ENCODE measurements around the gene M1AP. TPM values are rescaled to one million over a fixed set of nuclear protein-coding genes. Genes with fewer than 3 reads are reported as not detected.
"Not testable (repeated sequence)": the region's sequence is repeated elsewhere in the genome, so short reads cannot be mapped to it uniquely, and the experiment has no call there.

M1AP gene
- total RNA-seq, 1 experiment from 2014 or later: not detected

DNA sequence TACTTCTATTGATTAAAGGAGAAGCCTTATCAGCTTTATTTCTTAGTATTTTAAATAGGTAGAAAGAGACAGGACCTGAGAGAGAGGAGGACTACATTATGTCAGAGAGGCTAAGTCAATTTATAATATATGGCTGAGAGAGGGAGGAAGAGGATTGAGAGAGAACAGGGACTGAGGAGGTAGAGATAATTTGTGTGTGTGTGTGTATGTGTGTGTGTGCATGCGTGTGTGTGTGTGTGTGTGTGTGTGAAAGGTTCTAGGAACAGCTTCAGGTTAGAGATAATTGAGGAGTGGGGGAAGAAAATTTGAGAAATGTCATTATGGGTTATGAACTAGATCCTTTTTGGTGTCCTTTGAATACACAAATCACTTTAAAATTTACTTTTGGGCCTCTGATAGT is 78.4 kb downstream of the M1AP start:
- no peak for DNase-seq (ENCODE audit: extremely low read depth, low read depth)

DNA sequence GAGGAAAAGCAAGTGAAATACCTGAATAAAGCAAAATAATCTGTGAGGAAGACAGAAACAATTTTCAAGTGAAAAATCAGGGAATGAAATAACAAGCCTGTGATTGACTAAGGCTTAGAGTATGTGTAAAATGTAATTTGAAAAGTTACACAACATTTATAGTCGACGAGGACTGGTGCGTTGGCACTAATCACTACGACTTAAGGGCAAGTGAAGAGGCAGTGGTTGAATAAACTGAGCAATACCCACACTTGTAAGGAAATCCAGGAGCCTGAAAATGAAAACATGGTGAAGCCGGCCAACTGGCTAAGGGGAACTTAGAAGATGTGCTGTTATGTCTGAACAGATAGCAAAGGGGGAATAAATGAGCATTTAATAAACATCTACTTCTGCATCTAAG is 80.2 kb downstream of the M1AP start:
- peak; percentile 73 for DNase-seq (ENCODE audit: extremely low read depth, low read depth)

DNA sequence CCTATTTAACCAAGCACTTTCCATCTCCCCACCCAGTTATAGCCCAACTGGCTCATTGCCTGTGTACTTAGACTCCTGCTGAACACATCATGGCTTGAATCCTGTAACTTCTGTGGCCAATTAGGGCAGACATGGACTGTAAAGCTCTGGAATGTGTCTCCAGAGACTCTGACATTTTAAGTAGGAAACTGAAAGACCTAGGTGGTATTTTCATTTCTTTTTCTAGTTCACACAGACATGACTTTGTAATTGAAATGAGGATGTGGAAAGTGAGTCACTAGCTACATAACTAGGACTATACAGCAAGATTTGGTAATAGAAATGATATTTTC is 81.4 kb downstream of the M1AP start:
- DNase-seq (ENCODE audit: extremely low read depth, low read depth): peak; percentile 78

DNA sequence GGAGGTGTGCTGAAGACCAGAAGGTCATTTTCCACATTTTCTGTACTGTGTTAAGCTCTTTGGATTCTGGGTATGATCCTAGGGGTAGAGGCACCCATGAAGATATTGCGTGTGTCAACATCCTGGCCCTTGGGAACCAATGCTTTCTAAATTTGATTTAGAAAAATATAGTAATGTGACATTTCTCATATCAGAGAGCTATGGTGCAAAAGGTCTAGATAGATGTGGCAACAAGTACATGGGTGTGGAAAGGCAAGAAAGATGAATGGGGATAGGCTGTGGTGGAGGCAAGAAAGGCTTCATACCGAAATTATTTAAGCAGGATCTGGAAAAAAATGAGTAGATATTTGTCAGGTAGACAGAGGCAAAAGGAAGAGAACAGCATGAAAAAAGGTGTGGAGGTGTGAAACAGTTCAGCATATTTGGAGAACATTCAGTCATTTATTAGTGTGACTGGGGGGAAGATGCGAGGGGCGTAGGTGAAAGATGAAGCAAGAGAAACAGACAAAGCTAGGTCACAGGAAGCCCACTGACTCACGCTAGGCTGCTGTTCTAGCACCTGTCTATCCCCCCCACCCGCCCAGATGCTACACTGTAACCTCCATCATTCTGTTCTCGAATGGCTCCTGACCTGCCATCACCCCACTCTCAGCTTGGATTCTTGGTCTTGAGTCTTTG is 81.9 kb downstream of the M1AP start:
- no peak for DNase-seq (ENCODE audit: extremely low read depth, low read depth)

DNA sequence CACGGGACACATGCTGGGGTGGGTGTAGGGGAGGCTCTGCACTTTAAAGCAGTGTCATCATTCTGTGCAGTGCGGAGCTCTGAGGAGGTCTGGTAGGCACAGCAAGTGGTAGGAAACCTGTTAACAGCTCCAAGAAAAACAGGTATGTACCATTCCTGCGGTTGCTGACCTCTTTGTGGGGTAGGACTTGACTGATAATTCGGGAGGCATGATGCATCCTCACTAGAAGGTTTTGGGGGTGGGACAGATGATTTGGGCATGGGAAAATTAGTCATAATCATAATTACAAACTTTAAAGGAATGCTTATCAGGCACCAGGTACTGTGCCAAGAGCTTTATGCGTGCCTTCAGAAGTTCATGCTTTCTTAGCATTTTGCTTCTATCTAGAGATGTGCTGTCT is 83.9 kb downstream of the M1AP start:
- no peak for DNase-seq (ENCODE audit: extremely low read depth, low read depth)

DNA sequence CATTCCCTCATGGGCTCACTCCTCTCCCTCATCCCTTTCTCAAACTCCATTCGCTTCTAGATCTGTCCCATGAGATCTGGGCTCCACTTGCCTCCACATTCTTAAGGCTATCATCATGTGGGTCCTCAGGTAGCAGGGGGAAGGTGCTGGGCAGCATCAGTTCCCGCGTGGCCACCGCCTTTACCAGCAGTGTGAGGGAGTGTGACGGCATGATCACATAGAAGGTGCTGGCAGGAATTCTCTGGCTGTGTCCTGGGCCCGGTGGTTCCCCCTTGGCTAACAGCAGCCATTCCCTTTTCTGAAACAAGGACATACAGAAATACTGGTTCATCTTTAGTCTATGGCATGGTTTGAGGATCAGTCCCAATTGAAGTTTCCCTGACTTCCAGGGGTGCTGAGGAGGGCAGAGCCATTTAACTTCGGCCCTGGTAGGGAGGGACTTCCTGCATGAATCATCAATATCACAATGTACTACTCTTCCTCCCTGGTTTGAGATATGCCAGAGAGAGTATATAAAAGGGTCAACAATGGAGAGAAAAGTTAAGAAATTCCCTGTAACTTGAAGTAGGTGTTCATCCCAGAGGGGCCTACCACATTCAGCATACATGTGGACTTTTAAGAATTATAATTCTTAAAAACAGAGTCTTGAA is 85.9 kb downstream of the M1AP start:
- no peak for DNase-seq (ENCODE audit: extremely low read depth, low read depth)

DNA sequence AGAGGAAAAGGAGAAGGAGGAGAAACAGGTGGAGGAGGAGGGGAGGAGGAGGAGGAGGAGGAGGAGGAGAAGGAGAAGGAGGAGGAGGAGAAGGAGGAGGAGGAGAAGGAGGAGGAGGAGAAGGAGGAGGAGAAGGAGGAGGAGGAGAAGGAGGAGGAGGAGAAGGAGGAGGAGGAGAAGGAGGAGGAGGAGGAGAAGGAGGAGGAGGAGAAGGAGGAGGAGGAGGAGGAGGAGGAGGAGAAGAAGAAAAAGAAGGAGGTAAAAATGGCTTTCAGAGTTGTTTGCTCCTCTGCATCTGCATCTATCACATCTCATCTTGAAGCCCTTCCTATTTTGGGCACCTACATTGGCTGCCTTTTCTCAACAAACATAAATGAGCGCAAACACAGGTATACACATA is 87.1 kb downstream of the M1AP start:
- DNase-seq (ENCODE audit: extremely low read depth, low read depth): not testable (repeated sequence)

DNA sequence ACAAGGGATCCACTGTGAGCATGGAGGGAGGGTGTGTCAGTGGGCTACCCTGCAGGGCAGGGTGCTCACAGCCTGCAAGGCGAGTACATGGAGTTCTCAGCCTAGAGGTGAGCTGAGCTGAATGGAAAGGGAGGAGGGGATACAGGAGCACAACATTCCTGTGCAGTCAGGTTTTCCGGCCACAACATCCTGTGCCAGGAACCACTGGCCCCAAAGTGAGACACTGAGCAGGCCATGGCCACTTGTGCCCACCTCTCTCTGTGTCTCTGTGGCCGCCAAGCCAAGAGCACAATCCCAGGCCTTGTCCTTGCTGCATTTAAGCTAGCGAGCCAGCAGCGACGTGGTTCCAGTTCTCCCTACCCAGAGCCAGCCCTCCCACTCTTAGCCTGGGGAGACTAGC is 87.5 kb downstream of the M1AP start:
- DNase-seq (ENCODE audit: extremely low read depth, low read depth): no peak

DNA sequence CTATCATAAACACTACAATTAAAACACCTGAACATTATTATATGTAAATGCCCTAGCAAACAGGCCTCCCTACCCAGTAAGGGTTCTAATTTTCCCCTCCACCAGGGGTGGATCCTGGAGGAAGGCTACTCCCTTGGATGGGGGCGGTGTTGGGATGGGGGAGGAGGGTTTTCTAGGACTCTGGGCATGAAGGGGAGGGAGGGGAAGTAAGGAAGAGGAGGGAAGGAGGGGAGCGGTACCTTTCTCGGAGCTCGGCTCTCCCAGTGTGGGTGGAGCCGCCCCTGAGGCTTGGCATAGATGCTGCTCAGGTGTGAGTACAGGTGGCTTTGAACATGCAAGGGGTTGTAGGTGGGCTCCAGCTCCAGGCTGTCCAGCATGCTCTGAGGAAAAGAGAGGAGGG is 88.2 kb downstream of the M1AP start:
- DNase-seq (ENCODE audit: extremely low read depth, low read depth): no peak

DNA sequence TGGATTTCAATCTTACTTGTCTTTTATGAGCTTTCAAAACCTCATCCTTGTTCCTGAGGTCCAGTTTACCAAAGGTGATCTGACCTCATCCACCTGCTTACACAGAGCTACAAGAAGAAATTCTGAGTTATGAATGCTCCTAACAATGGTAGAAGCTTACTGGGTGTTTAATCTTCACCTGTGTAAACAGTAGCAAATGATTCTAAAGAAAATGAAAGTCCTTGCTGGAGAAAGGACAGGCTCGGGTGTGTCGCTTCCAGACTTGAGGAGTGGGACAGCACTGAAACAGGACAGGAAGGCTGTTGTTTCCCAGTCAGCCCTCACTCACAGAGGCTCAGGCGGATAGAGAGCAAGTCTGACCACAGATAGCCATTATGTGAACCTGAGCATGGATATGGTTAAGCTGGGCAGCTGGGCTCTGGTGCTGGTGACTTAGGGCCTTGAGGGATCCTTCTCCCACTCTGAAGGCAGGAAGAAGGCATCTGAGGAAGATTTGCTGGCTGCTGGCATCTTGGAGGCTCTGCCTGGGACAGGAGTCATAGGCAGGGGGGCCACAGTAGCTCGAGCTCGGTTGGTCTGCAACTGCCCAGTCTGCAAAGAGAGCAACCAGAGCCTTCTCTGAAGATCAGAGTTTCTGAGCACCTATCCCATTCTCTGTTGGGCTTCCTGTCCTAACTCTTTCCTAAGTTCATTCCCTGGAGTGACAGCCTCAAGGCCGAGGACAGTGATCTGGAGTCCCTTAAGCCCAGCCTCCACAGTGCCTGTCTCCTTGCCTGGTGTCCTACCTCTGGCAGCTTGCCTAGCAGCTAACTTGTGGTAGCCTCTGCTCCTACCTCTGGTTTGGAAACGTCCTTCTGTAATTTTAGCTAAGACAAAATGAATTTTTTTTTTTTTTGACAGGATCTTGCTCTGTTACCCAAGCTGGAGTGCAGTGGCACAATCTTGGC is 89.6 kb downstream of the M1AP start:
- no peak for DNase-seq (ENCODE audit: extremely low read depth, low read depth)

DNA sequence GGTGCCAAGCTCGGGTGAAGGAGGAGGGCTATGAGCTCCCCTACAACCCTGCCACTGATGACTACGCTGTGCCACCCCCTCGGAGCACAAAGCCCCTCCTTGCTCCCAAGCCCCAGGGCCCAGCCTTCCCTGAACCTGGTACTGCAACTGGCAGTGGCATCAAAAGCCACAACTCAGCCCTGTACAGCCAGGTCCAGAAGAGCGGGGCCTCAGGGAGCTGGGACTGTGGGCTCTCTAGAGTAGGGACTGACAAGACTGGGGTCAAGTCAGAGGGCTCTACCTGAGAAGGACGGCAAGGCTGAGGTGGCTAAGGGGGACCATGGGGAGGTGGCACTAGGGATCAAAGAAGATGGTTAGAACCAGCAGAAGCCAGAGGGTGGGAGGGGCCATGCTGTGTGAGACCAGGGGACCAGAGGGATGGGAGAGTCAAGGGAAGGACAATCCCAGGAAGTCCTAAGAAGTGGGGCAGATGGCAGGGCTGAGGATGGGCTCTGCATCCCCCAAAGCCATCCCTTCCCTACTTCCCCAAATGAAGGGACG is 91.2 kb downstream of the M1AP start:
- DNase-seq (ENCODE audit: extremely low read depth, low read depth): no peak

DNA sequence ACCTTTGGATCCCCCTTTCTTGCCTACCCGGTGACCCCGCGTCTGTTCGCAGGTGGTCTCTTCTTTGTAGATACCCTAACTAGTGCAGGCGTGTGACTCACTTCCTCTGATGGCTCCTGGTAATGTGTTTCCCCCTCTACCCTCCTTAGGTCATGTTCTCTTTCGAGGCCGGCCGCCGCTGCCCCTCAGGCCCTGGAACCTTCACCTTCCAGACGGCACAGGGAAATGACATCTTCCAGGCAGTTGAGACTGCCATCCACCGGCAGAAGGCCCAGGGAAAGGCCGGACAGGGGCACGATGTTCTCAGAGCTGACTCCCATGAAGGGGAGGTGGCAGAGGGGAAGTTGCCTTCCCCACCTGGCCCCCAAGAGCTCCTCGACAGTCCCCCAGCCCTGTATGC is 92.0 kb downstream of the M1AP start:
- DNase-seq (ENCODE audit: extremely low read depth, low read depth): no peak

DNA sequence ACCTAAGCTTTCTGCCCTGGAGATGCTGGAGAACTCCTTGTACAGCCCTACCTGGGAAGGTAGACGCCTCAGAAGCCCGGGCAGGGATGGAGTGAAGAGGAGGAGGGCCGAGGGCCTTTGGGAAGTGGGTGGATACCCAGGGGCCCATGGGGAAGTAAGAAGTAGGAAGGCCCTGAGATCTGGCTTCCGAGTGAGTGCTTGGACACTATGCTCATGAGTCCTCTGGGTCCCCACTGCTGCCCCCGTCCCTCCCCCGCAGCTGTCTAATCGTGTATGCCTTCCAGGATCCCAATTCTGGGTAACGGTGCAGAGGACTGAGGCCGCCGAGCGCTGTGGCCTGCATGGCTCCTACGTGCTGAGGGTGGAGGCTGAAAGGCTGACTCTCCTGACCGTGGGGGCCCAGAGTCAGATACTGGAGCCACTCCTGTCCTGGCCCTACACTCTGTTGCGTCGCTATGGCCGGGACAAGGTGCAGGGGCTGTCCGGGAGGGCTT is 92.5 kb downstream of the M1AP start:
- no peak for DNase-seq (ENCODE audit: extremely low read depth, low read depth)

DNA sequence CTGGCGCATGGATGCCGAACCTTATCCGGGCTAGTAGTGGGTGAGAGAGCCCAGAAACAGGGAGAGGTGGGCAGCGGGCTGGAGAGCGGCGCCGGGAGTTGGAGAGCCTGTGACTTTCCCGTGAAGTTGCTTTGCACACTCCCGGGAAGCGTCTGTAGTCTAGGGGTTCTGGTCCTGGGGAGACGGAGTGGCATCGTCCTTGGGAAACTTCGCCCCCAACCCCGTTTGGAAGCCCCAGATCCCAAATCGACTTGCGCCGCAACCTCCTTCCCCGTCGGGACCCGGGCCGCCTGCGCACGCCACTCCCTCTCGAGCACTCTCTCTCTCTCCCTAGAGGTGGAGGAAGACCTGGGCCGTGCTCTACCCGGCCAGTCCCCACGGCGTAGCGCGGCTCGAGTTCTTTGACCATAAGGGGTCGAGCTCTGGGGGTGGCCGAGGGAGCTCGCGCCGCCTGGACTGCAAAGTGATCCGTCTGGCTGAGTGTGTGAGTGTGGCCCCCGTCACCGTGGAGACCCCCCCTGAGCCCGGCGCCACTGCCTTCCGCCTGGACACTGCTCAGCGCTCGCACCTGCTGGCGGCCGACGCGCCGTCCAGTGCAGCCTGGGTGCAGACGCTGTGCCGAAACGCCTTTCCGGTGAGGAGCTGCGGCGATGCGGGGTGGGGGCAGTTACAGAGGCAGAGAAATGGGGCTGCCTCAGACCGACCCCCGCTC is 93.2 kb downstream of the M1AP start:
- no peak for DNase-seq (ENCODE audit: extremely low read depth, low read depth)

DNA sequence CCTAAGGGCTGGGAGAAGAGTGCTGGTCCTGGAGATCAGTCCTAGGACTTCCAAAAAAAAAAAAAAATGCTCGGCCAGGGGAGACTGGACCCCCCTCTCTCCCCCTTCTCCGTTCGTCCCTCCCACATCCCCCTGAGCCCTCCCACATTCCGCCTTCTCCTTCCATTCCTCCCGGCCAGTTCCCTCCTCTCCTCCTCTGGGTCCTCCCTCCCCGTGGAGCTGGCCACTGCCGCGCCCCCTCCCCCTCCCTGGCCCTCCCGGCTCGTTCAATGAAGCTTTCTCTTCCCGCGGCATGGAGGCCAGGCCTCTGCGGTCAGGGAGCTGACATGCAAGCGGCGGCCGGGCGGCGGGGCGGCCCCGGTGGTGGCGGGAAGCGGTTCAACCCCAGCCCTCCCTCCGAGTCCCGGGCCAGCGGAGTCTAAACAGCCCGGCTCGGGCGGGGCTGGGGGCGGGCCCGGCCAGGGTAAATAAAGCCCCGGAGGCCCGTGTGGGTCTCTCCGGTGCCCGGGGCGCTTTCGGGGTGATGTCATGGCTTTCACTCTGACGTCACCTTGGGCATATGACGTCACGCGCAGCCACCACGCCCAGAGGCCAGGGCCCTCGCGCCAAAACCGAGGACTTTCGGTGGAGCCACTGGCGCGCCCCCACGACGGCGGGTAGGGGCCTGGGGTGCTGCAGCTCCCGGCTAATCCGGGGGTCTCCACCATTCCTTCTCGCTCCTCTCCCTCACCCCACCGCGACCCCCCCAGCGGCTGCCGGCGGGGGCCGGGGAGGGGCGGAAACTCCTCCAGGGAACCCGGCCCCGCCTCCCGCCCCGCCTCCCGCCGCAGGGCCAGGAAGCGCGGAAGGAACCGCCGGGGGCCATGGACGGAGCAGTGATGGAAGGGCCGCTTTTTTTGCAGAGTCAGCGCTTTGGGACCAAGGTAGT is 94.0 kb downstream of the M1AP start, which contains the start of the genes DOK1 and LOXL3:
DOK1 (plus strand) TSS at position 829 of the 928 bp plus-strand sequence; CDS start at position 864, 35 bp downstream.
LOXL3 (minus strand) TSS at position 51 of the 928 bp plus-strand sequence. CDS start 1,308 bp downstream, outside the sequence.
- peak; percentile 70 for DNase-seq (ENCODE audit: extremely low read depth, low read depth)

DNA sequence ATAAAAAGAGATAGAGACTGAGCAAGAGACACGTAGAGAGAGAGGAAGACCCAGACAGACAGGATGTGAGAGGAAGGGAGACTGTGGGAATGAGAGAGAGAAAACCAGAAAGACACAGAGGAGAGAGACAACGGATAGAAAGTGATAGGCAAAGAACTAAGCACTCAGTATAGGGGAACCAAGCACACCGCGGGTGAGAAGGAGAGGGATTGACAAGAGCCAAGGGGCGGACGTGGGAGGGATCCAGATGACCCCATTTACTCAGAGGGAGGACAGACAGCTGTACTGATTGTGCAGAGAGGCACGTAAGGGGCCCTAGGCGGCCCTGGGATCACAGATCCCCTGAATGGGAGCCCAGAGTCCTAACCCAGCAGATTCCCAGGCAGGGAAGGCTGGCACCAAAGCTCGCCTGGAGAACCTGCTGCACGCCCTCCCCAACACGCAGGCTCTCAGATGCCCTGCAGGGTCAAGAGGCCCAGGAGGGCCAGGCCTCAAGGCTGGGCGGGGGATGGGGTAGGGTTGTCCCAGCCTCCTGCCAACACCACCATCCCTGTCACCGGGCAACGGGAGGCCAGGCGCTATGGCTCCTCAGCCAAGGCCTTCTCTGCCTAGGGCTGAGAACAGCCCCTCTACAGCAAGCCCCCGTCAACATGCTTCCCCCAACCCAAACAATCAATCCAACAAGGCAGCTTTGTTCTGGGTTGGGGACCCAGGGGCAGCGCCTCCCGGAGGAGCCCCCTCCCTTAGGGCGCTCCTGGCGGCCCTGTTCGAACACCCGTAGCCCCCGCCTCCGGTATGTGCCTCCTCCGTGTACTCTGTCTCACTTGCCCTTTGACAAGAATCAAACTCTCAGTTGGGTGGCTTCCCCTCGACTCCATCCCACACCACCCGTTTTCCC is 95.0 kb downstream of the M1AP start:
- DNase-seq (ENCODE audit: extremely low read depth, low read depth): no peak

DNA sequence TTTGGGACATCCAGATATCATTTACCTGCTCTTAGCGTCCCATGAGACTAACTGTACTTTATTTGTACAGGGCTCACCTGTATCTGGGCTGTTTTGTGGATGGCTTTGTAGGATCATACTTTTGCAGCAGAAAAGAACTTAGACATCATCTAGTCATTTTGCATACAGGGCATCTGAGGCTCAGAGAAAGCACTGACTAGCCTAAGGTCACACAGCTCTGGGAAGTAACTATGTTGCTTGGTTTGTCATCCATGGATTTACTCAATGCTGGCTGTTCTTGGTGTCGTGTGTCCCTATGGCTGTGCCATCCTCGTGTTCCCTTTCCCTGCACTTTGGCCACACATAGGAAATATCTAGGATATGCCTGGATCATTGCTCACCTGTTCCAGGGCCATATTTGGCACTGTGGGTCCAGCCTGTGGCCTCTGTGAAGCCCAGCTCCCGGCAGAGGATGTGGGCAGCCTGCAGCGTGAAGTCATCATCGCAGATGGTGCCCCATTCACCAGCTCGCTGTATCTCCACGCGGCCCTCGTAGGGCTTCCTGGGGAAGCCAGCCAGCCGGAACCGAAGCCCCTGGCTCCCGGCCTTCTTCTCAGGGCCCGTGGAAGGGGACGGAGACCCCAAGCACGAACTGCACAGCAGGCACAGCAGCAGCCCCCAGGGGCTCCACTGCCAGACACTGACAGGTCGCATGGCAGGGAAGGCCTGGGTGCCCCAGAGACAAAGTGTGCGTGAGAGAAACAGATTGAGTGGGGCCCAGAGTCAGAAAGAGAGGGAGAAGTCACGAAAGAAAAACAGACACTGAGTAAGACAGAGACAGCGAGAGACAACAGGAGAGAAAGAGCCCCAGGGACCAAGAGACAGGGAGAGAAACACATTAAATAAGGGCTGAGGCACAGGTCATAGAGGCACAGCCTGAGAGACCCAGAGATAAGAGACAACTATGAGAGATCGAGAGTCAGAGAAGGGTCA is 95.9 kb downstream of the M1AP start:
- DNase-seq (ENCODE audit: extremely low read depth, low read depth): no peak

Data from NCI-H460 (cell line).